Measurements from ENCODE around the gene CMC4. TPM values are rescaled to one million over a fixed set of nuclear protein-coding genes. Genes with fewer than 3 reads are reported as not detected.

The CMC4 gene, protein sequence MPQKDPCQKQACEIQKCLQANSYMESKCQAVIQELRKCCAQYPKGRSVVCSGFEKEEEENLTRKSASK
- total RNA-seq (10.8 and 14.2 TPM in 2 replicates), polyA plus RNA-seq (16.3 and 18.4 TPM in 2 replicates)

DNA sequence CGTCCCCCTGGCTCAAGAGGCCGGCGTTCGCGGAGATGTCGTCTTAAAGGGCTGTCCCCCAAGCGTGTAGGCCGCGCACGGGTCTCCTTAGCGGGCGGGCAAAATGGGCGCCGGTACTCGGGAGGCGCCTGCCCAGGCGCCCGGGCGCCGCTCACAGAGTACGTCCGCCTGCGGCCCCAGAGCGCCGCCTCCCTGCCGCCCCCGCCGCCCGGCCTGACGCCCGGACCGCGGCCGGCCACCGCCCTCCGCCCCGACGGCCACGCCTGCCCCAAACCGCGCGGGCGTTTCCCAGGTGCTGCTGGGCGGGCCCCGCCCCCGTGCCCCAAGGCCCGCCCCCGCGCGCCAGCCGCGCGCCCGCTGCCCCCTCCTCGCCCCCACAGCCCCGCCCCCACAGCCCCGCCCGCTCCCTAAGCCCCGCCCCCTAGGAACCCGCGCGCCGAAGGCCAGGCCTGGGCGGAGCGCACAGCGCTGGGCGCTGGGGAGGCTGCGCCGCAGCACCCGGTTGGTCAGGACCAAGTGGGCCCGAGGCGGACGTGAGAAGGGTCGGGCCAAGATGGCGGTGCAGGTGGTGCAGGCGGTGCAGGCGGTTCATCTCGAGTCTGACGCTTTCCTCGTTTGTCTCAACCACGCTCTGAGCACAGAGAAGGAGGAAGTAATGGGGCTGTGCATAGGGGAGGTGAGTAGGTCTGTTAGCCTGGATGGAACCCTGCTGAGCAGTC lies at the start of gene CMC4, which contains the start of the genes BRCC3 and MTCP1:
CMC4 (minus strand) TSS at position 162 of the 719 bp plus-strand sequence. CDS start 7,113 bp downstream, outside the sequence.
BRCC3 (plus strand) TSS at position 534 of the 719 bp plus-strand sequence; CDS start at position 554, 20 bp downstream.
MTCP1 (minus strand) TSS at position 162 of the 719 bp plus-strand sequence. CDS start 5,126 bp downstream, outside the sequence.
- peak within 1 kb of the TSS; percentile 83 for H3K4me2 ChIP-seq
- H3K9me2 ChIP-seq (replicated peaks; ENCODE audit: insufficient read depth): no peaks in the 10 kb centered on the region
- no peaks in the 10 kb centered on the region for H3K36me3 ChIP-seq (replicated peaks; ENCODE audit: insufficient read depth, low read depth)
- H3K27me3 ChIP-seq: no peaks in the 10 kb centered on the region
- 37% methylated on average over 46 of the region's 81 CpGs for WGBS (ENCODE audit: low lambda C conversion rate, missing lambda C conversion rate)
- peak within 1 kb of the TSS; percentile 79 for H3K4me3 ChIP-seq
- TF ChIP-seq, protein P1, sequence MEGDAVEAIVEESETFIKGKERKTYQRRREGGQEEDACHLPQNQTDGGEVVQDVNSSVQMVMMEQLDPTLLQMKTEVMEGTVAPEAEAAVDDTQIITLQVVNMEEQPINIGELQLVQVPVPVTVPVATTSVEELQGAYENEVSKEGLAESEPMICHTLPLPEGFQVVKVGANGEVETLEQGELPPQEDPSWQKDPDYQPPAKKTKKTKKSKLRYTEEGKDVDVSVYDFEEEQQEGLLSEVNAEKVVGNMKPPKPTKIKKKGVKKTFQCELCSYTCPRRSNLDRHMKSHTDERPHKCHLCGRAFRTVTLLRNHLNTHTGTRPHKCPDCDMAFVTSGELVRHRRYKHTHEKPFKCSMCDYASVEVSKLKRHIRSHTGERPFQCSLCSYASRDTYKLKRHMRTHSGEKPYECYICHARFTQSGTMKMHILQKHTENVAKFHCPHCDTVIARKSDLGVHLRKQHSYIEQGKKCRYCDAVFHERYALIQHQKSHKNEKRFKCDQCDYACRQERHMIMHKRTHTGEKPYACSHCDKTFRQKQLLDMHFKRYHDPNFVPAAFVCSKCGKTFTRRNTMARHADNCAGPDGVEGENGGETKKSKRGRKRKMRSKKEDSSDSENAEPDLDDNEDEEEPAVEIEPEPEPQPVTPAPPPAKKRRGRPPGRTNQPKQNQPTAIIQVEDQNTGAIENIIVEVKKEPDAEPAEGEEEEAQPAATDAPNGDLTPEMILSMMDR (IDR thresholded peaks at IDR 0.05; ENCODE audit: poor library complexity): no peak
- TF ChIP-seq EZH2phosphoT487 (IDR thresholded peaks at IDR 0.05; ENCODE audit: low read depth, severe bottlenecking, unreplicated experiment) (no peak), EZH2 (IDR thresholded peaks at IDR 0.05; ENCODE audit: borderline replicate concordance) (no peak)
- peak within 1 kb of the TSS; percentile 85 for H2AFZ ChIP-seq
- H3K27ac ChIP-seq: peak within 1 kb of the TSS; percentile 97
- H3K79me2 ChIP-seq: peaks cover 24% of the 10 kb centered on the region
- peaks cover 6% of the 10 kb centered on the region for H3K4me1 ChIP-seq (ENCODE audit: insufficient read depth)
- H4K20me1 ChIP-seq (ENCODE audit: insufficient read depth, poor library complexity, severe bottlenecking): no peaks in the 10 kb centered on the region
- H3K9me3 ChIP-seq (ENCODE audit: low read depth): no peaks in the 10 kb centered on the region
- DNase-seq (ENCODE audit: low spot score): peak; percentile 92

DNA sequence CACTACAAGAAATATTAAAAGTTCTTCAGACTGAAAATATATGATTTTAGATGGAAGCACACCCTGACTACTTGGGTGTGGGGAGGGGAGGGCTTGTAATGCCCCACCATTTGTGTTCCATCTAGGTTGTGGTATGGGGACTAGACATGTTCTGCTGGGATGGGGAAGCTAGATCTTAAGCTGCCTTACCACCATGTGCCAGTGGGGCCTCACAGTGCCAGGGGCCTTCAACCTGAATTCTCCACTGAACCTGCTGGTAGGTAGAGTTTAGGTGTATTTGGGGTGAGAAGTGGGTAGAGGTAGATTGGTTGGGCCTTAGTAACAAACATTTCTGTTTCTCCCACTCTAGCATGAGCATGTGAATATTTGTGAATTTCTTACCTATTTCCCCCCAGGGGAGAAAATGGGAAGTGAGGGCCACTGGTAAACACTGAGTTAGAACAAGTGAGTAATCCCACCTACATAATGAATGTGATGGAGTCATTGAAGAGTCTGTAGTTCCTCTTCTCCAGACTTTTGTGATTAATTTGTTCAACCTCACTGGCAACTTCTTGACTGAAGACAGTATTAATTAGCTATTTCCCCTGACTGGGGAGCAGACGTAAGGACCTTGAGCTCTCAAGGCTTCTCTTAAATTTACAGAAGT lies 44.4 kb upstream of the CMC4 start:
- WGBS (ENCODE audit: low lambda C conversion rate, missing lambda C conversion rate): 86% methylated on average over 1 of the region's 1 CpG
- Histone ChIP-seq H3K4me3 (no peak overlapping the region), H3K27ac (no peak overlapping the region), H3K36me3 (replicated peaks; ENCODE audit: insufficient read depth, low read depth) (no peaks in the 10 kb centered on the region), H3K9me3 (ENCODE audit: low read depth) (peaks cover 17% of the 10 kb centered on the region), H3K27me3 (no peaks in the 10 kb centered on the region), H3K4me1 (ENCODE audit: insufficient read depth) (no peaks in the 10 kb centered on the region), H3K9me2 (replicated peaks; ENCODE audit: insufficient read depth) (no peaks in the 10 kb centered on the region), H4K20me1 (ENCODE audit: insufficient read depth, poor library complexity, severe bottlenecking) (no peaks in the 10 kb centered on the region), H3K79me2 (no peaks in the 10 kb centered on the region), H3K4me2 (no peak overlapping the region), H2AFZ (no peak overlapping the region)
- no peak for DNase-seq (ENCODE audit: low spot score)
- TF ChIP-seq, protein P1 (IDR thresholded peaks at IDR 0.05; ENCODE audit: poor library complexity): no peak
- TF ChIP-seq EZH2 (IDR thresholded peaks at IDR 0.05; ENCODE audit: borderline replicate concordance): no peak
- TF ChIP-seq EZH2phosphoT487 (IDR thresholded peaks at IDR 0.05; ENCODE audit: low read depth, severe bottlenecking, unreplicated experiment): no peak

DNA sequence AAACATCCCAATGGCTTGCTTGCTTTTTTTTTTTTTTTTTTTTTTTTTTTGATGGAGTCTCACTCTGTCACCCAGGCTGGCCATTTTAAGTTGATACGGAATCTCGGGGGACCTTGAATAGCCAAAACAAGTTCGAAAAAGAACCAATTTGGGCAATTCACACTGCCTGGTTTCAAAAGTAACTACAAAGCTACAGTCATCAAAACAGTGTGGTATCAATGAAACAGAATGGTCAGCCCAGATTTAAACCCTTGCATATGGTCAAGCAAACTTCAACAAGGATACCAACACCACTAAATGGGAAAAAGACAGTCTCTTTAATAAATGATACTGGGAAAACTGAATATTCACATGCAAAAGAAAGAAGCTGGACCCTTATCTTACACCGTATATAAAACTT lies 42.2 kb upstream of the CMC4 start:
- no peak overlapping the region for H3K4me2 ChIP-seq
- TF ChIP-seq, protein P1 (IDR thresholded peaks at IDR 0.05; ENCODE audit: poor library complexity): no peak
- TF ChIP-seq EZH2 (IDR thresholded peaks at IDR 0.05; ENCODE audit: borderline replicate concordance) (no peak), EZH2phosphoT487 (IDR thresholded peaks at IDR 0.05; ENCODE audit: low read depth, severe bottlenecking, unreplicated experiment) (no peak)
- no peaks in the 10 kb centered on the region for H3K36me3 ChIP-seq (replicated peaks; ENCODE audit: insufficient read depth, low read depth)
- no peak overlapping the region for H2AFZ ChIP-seq
- no peaks in the 10 kb centered on the region for H3K9me2 ChIP-seq (replicated peaks; ENCODE audit: insufficient read depth)
- no peak overlapping the region for H3K4me3 ChIP-seq
- H4K20me1 ChIP-seq (ENCODE audit: insufficient read depth, poor library complexity, severe bottlenecking): no peaks in the 10 kb centered on the region
- no peaks in the 10 kb centered on the region for H3K79me2 ChIP-seq
- no peak for DNase-seq (ENCODE audit: low spot score)
- WGBS (ENCODE audit: low lambda C conversion rate, missing lambda C conversion rate): 81% methylated on average over 4 of the region's 4 CpGs
- no peaks in the 10 kb centered on the region for H3K4me1 ChIP-seq (ENCODE audit: insufficient read depth)
- no peaks in the 10 kb centered on the region for H3K27me3 ChIP-seq
- H3K9me3 ChIP-seq (ENCODE audit: low read depth): peaks cover 17% of the 10 kb centered on the region
- no peak overlapping the region for H3K27ac ChIP-seq

Measured in hepatocyte (in vitro differentiated cells).